ENCODE measurements around the gene WFDC1.

The WFDC1 gene

GRCh38 chr16:84312783-84313382 is 18.2 kb downstream of the WFDC1 start:
- no peak for TF ChIP-seq CTCF (IDR thresholded peaks at IDR 0.05; ENCODE audit: extremely low read depth, missing control alignments)
- DNase-seq (ENCODE audit: low spot score) = no peak

GRCh38 chr16:84313921-84314320 is 19.2 kb downstream of the WFDC1 start:
- DNase-seq (ENCODE audit: low spot score) = no peak
- TF ChIP-seq CTCF (IDR thresholded peaks at IDR 0.05; ENCODE audit: extremely low read depth, missing control alignments) = no peak

GRCh38 chr16:84314373-84314772 is 19.7 kb downstream of the WFDC1 start:
- TF ChIP-seq CTCF (IDR thresholded peaks at IDR 0.05; ENCODE audit: extremely low read depth, missing control alignments) = no peak
- DNase-seq (ENCODE audit: low spot score) = no peak

GRCh38 chr16:84314814-84315213 is 20.1 kb downstream of the WFDC1 start:
- no peak for TF ChIP-seq CTCF (IDR thresholded peaks at IDR 0.05; ENCODE audit: extremely low read depth, missing control alignments)
- no peak for DNase-seq (ENCODE audit: low spot score)

GRCh38 chr16:84315422-84315821 is 20.7 kb downstream of the WFDC1 start:
- no peak for TF ChIP-seq CTCF (IDR thresholded peaks at IDR 0.05; ENCODE audit: extremely low read depth, missing control alignments)
- no peak for DNase-seq (ENCODE audit: low spot score)

- TF ChIP-seq CTCF (IDR thresholded peaks at IDR 0.05; ENCODE audit: extremely low read depth, missing control alignments) = no peak
- no peak for DNase-seq (ENCODE audit: low spot score)
Measured at GRCh38 chr16:84318091-84318975, 23.7 kb downstream of the WFDC1 start.

- TF ChIP-seq CTCF (IDR thresholded peaks at IDR 0.05; ENCODE audit: extremely low read depth, missing control alignments) = no peak
- DNase-seq (ENCODE audit: low spot score) = no peak
Measured at GRCh38 chr16:84319146-84319760, 24.6 kb downstream of the WFDC1 start.

Measured in GM20000 (cell line).